Skin epidermis (tissue), 12 donors: ENCODE measurements around the gene ZBTB43.
A peak's percentile ranks its signal among the peaks of the same experiment; 100 is the strongest.

Source experiments
- H3K27ac ChIP-seq, 21 experiments: fragments of 200-600 bp; sonication (generic) in 11 of 21; one replicate each; pipeline ENCODE4 v1.5.0; 2020; ENCODE audit warnings: mild to moderate bottlenecking in 3 of 21, inconsistent platforms in 2 of 21, moderate library complexity in 2 of 21
- H3K4me3 ChIP-seq, 7 experiments: fragments of 200-600 bp; sonication (generic) in 2 of 7; one replicate each; pipeline ENCODE4 v1.5.0; 2020; ENCODE audit warnings: inconsistent platforms in 2 of 7, mild to moderate bottlenecking in 2 of 7, moderate library complexity in 1 of 7

The ZBTB43 gene

DNA sequence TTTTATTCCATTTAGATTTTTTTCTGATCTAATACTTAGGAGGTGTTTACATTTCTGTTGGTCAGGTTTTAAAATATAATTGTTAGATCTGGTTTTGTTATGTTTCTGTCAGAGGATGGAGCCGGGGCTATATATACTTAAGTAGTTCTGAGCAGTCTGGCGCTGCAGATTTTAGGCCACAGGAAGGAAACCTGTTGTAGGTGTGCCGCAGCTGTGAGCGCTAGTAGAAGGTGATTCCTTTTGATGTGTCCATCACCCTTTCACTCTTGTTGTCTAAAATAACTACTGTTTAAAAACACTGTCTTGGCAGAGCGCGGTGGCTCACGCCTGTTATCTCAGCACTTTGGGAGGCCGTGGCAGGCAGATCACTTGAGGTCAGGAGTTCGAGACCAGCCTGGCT lies 72.6 kb downstream of the ZBTB43 start:
- Histone ChIP-seq H3K27ac (no peak overlapping the region), H3K4me3 (no peak overlapping the region)

DNA sequence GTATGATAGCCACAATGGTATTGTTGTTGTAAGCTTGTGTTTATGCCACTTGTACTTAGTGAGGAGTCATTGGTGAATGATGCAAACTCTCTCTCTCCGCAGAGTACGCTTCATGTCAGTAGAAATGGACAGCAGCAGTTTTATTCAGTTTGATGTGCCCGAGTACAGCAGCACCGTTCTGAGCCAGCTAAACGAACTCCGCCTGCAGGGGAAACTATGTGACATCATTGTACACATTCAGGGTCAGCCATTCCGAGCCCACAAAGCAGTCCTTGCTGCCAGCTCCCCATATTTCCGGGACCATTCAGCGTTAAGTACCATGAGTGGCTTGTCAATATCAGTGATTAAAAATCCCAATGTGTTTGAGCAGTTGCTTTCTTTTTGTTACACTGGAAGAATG lies 74.4 kb downstream of the ZBTB43 start:
- H3K27ac ChIP-seq: no peak overlapping the region
- H3K4me3 ChIP-seq: no peak overlapping the region

DNA sequence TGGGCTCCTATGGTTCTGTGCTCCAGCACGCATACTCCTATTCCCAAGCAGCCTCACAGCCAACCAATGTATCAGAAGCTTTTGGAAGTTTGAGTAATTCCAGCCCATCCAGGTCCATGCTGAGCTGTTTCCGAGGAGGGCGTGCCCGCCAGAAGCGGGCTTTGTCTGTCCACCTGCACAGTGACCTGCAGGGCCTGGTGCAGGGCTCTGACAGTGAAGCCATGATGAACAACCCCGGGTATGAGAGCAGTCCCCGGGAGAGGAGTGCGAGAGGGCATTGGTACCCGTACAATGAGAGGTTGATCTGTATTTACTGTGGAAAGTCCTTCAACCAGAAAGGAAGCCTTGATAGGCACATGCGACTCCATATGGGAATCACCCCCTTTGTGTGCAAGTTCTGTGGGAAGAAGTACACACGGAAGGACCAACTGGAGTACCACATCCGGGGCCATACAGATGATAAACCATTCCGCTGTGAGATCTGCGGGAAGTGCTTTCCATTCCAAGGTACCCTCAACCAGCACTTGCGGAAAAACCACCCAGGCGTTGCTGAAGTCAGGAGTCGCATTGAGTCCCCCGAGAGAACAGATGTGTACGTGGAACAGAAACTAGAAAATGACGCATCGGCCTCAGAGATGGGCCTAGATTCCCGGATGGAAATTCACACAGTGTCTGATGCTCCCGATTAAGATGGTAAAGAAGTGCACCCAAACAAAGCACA lies 75.5 kb downstream of the ZBTB43 start:
- no peak overlapping the region for H3K4me3 ChIP-seq
- H3K27ac ChIP-seq: no peak overlapping the region

DNA sequence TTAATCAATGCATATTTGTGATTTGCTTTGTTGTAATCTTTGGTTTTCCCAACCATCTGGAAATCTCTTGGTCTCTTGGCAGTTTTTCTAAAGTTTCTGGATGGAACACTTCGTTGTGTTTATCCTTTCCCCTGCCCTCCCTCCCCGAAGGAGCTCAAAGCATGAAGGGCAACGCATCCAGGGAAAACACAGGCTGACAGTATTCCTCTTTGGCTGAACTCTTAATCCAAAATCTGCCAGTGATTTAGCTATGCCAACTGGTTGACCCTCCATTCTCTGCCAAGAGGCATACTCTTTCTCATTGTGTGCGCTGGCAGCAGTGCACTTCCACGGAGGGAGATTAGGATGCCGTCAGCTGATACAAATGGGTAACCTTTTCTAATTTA lies 76.1 kb downstream of the ZBTB43 start:
- no peak overlapping the region for H3K4me3 ChIP-seq
- H3K27ac ChIP-seq: no peak overlapping the region

DNA sequence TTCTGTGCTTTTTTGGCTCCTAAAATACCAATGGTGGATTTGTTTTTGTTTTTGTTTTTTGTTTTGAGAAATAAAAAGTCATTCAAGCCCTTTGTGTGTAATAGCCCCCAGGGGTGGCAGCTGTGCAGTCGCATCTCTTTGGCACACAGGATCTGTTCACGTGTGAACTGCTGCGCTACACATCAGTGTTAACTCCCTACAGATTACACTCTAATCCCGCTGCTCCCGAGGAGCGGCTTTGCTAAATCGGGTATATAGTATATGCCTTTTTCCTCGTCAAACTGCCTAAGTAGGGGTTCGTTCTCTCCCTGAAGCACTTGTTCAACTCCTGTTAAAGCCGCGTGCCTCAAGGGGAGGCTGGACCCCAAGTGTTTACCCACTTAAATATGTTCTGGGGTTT lies 77.9 kb downstream of the ZBTB43 start:
- no peak overlapping the region for H3K4me3 ChIP-seq
- H3K27ac ChIP-seq: peak overlapping the region in 1 of 21 experiments; percentile 3

DNA sequence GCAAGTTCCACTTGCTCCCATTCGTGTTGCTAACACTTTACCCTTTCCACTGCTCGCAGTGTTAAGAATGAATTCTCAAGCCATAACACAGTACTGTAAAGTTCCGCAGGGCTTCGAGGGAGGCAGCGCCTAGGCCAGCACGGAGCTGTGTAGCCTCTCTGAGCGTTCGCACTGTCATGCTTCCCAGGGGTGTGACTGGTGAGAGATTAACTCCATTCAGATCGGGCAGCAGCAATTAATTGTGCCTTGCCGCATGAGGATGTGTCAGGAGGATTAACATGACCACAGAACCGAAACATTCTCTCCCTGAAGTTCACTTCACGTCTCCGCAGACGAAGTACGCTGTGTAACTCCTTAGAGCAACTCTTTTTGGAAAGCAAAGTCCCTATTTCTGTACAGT lies 78.8 kb downstream of the ZBTB43 start:
- no peak overlapping the region for H3K4me3 ChIP-seq
- no peak overlapping the region for H3K27ac ChIP-seq

DNA sequence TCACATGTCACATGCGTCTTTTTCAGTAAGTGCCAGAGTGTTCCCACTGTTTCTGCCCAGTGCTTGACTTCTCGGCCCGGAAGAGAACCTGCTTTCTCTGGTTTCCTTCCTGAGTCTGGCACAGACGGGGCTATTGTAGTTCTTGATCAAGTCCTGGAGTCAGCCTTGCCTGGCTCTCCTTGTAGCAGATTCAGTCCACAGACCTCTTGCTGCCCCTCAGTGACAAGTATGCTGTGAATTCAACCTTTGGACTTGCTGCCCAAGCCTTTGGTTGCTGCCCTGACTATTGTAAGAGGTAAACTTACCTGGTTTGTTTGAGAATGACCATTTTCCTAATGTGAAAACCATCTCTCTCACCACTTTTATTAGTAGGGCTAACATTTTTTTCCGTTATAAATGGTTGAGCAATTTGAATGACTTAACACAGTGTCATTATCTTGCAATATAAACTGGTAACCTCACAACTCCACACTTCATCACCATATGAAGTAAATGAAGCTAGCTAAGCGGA lies 80.3 kb downstream of the ZBTB43 start:
- H3K27ac ChIP-seq: peak overlapping the region in 1 of 21 experiments; percentile 19

DNA sequence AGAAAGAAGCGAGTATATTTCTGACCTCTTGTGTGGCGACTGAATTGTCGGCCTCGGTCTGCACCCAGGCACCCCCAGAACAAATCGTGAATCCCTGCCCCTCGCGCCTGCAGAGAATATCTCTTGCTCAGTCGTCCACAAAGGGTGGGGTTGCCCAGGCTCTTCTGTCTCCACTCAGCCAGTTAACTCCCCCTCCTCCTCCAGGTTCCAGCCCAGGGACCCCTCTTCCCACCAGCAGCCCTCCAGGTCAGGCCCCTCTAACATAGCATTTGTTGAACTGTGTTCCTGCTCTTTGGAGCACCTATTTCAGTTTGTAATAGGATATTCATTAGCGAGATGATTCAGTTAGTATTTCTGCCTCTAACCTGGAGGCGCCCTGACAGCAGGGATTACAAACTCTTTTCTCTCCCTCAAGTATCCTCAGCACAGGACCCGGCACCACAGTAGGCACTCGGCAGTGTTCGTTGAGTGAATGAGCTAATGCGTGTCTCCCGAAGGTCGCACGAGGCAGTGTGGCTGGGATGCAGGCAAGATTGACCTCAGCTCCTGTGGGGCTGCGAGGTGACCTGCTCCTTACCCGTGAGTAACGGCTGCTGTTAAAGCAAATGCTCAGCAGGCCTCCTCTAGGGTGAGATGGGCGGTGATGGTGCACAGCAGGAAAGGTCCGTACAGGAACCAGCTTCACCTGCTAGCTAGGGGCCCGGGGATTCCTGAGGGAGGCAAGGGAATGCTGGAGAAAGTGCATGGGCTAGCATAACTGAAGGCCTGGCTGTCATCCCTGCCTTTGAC lies 81.4 kb downstream of the ZBTB43 start:
- H3K4me3 ChIP-seq: no peak overlapping the region
- no peak overlapping the region for H3K27ac ChIP-seq

More for the DNA sequence above, 80.3 kb downstream of the ZBTB43 start:
- H3K4me3 ChIP-seq: no peak overlapping the region

DNA sequence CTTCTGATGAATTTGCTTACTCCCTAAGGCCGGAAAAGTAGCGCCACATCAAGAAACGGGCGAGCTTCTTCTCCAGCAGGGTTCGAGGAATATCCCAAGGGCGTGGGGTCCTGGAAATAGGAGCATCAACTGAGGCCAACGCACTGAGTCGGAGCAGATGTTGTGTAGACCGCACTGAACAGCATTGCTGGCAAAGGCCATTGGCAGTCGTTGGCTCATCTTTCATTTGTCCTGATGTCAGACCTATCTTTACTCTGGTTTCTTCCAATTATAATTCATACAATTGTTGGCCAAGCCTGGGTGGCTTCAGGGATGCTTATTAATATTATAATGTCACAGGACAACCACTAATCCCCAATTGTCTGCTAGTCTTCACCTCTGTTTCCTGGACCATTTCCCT lies 82.1 kb downstream of the ZBTB43 start:
- H3K27ac ChIP-seq: no peak overlapping the region
- H3K4me3 ChIP-seq: no peak overlapping the region
